Vagina (tissue), 2 donors: ENCODE data around the gene ING1. TPM values are rescaled to one million over a fixed set of nuclear protein-coding genes. Genes with fewer than 3 reads are reported as not detected.

Experiments used
- DNase-seq, 2 donors: peaks; one replicate each; pipeline ENCODE4 v3.0.0-alpha.2; 2017; ENCODE audit errors: extremely low spot score in 2 of 2
- H3K27ac ChIP-seq: fragments of 200-600 bp; sonication (generic); one replicate; pipeline ENCODE4 v1.5.1; 2019
- H3K27me3 ChIP-seq: fragments of 200-600 bp; sonication (generic); one replicate; pipeline ENCODE4 v1.5.1; 2019
- H3K36me3 ChIP-seq, 2 donors: fragments of 200-600 bp; sonication (generic); one replicate each; pipeline ENCODE4 v1.5.1; 2017 to 2019
- H3K4me1 ChIP-seq: fragments of 200-600 bp; sonication (generic); one replicate; pipeline ENCODE4 v1.5.1; 2019
- H3K4me3 ChIP-seq, 2 donors: fragments of 200-600 bp; sonication (generic); 1 replicate in 1 of 2; 2 replicates in 1 of 2; pipeline ENCODE4 v1.5.1; 2016 to 2019
- H3K9me3 ChIP-seq: fragments of 200-600 bp; sonication (generic); one replicate; pipeline ENCODE4 v1.5.1; 2019
- POLR2A ChIP-seq, 2 donors: fragments of 450-650 bp; IDR thresholded peaks; one replicate each; pipeline ENCODE4 v1.6.1; 2017; ENCODE audit warnings: antibody characterized with exemption in 2 of 2, mild to moderate bottlenecking in 2 of 2, moderate library complexity in 2 of 2
- POLR2AphosphoS5 ChIP-seq, 2 donors: sonication (generic); formaldehyde crosslinking; IDR thresholded peaks; one replicate each; pipeline ENCODE4 v1.9.0; 2017; ENCODE audit warnings: antibody characterized with exemption in 2 of 2, mild to moderate bottlenecking in 2 of 2, low read depth in 1 of 2; ENCODE audit not compliant: insufficient read depth in 1 of 2
- intact Hi-C: fragments of 100-400 bp; cut with DNase I; formaldehyde crosslinking; loops from one replicate; pipeline ENCODE4 v1.15.1; 2023
- total RNA-seq: library from RNA; depleted of rRNA; stranded (reverse); fragments of >200 nt; gene quantifications from one replicate; pipeline ENCODE4 v1.2.3, GENCODE V29; 2016
- TF ChIP-seq, protein P1 (sequence below), 3 experiments: fragments of 450-650 bp in 2 of 3; fragments of 200-600 bp in 1 of 3; sonication (generic) in 1 of 3; IDR thresholded peaks; one replicate each; pipeline ENCODE4 v1.5.1; 2017 to 2019; ENCODE audit warnings: antibody characterized with exemption in 3 of 3, mild to moderate bottlenecking in 2 of 3, moderate library complexity in 2 of 3

The ING1 gene
- total RNA-seq, 1 donor from 2014 or later = 25.5 TPM

- intact Hi-C loops = loop anchor here (10.0 kb wide), 1 partner anchor 109 kb away; no protein-coding TSS in a partner anchor
- peaks cover 41% of the 10 kb centered on the region for H3K4me1 ChIP-seq
- DNase-seq = no peak
Measured at GRCh38 chr13:110705356-110705825, 8.1 kb upstream of the ING1 start.

GRCh38 chr13:110705826-110706569 is 7.5 kb upstream of the ING1 start, which contains the start of gene CARS2:
CARS2 (minus strand) TSS chr13:110706116; CDS start chr13:110706093, 23 bp downstream.
- DNase-seq = peak in 1 of 2 donors; percentile 97
- peak within 1 kb of the TSS; percentile 72 to 95 for H3K4me3 ChIP-seq
- intact Hi-C loops = loop anchor here (10.0 kb wide), 1 partner anchor 109 kb away; no protein-coding TSS in a partner anchor
- no peaks in the 10 kb centered on the region for H3K27me3 ChIP-seq
- H3K27ac ChIP-seq = peak within 1 kb of the TSS; percentile 65
- peak in 1 of 2 donors; percentile 79 for TF ChIP-seq POLR2A (IDR thresholded peaks at IDR 0.05)
- TF ChIP-seq POLR2AphosphoS5 (IDR thresholded peaks at IDR 0.05; ENCODE audit: insufficient read depth in 1 of 2, low read depth in 1 of 2) = peak; percentile 76 to 88
- TF ChIP-seq, protein P1, sequence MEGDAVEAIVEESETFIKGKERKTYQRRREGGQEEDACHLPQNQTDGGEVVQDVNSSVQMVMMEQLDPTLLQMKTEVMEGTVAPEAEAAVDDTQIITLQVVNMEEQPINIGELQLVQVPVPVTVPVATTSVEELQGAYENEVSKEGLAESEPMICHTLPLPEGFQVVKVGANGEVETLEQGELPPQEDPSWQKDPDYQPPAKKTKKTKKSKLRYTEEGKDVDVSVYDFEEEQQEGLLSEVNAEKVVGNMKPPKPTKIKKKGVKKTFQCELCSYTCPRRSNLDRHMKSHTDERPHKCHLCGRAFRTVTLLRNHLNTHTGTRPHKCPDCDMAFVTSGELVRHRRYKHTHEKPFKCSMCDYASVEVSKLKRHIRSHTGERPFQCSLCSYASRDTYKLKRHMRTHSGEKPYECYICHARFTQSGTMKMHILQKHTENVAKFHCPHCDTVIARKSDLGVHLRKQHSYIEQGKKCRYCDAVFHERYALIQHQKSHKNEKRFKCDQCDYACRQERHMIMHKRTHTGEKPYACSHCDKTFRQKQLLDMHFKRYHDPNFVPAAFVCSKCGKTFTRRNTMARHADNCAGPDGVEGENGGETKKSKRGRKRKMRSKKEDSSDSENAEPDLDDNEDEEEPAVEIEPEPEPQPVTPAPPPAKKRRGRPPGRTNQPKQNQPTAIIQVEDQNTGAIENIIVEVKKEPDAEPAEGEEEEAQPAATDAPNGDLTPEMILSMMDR (IDR thresholded peaks at IDR 0.05) = peak in 1 of 3 experiments; percentile 23
- H3K9me3 ChIP-seq = no peaks in the 10 kb centered on the region
- peaks cover 42% of the 10 kb centered on the region for H3K4me1 ChIP-seq
- H3K36me3 ChIP-seq = peaks cover 0 to 12% of the 10 kb centered on the region in 2 donors

More at GRCh38 chr13:110705356-110705825, 8.1 kb upstream of the ING1 start:
- Histone ChIP-seq H3K27me3 (no peaks in the 10 kb centered on the region), H3K9me3 (no peaks in the 10 kb centered on the region), H3K4me3 (peak overlapping the region; percentile 72 to 95), H3K36me3 (peaks cover 0 to 18% of the 10 kb centered on the region in 2 donors), H3K27ac (peak overlapping the region; percentile 65)
- TF ChIP-seq, protein P1 (IDR thresholded peaks at IDR 0.05) = no peak
- TF ChIP-seq POLR2AphosphoS5 (IDR thresholded peaks at IDR 0.05; ENCODE audit: insufficient read depth in 1 of 2, low read depth in 1 of 2) = no peak
- no peak for TF ChIP-seq POLR2A (IDR thresholded peaks at IDR 0.05)

- peak overlapping the region; percentile 72 to 95 for H3K4me3 ChIP-seq
- peaks cover 50% of the 10 kb centered on the region for H3K4me1 ChIP-seq
- peak overlapping the region; percentile 65 for H3K27ac ChIP-seq
- no peak for DNase-seq
- H3K36me3 ChIP-seq = peaks cover 0 to 6% of the 10 kb centered on the region in 2 donors
- TF ChIP-seq, protein P1 (IDR thresholded peaks at IDR 0.05) = no peak
- no peak for TF ChIP-seq POLR2AphosphoS5 (IDR thresholded peaks at IDR 0.05; ENCODE audit: insufficient read depth in 1 of 2, low read depth in 1 of 2)
- TF ChIP-seq POLR2A (IDR thresholded peaks at IDR 0.05) = no peak
- H3K27me3 ChIP-seq = no peaks in the 10 kb centered on the region
- no peaks in the 10 kb centered on the region for H3K9me3 ChIP-seq
- intact Hi-C loops = loop anchor here (10.0 kb wide), 1 partner anchor 108 kb away; no protein-coding TSS in a partner anchor
Measured at GRCh38 chr13:110706570-110707372, 6.7 kb upstream of the ING1 start.

- Histone ChIP-seq H3K4me3 (peak overlapping the region; percentile 62 to 93), H3K36me3 (no peaks in the 10 kb centered on the region), H3K27me3 (no peaks in the 10 kb centered on the region), H3K9me3 (no peaks in the 10 kb centered on the region), H3K27ac (peak overlapping the region; percentile 100), H3K4me1 (peaks cover 23% of the 10 kb centered on the region)
- intact Hi-C loops = no loop called here
- DNase-seq = peak in 1 of 2 donors; percentile 94
- TF ChIP-seq, protein P1 (IDR thresholded peaks at IDR 0.05) = no peak
- peak in 1 of 2 donors; percentile 60 for TF ChIP-seq POLR2AphosphoS5 (IDR thresholded peaks at IDR 0.05; ENCODE audit: insufficient read depth in 1 of 2, low read depth in 1 of 2)
- TF ChIP-seq POLR2A (IDR thresholded peaks at IDR 0.05) = peak in 1 of 2 donors; percentile 95
Measured at GRCh38 chr13:110712081-110712848, 1.2 kb upstream of the ING1 start.
